K562 (cell line): ENCODE results near the gene CLTB.

Experiments
- CHD1 ChIP-seq: fragments of 200-600 bp; sonication (generic); IDR thresholded peaks from one replicate; pipeline ENCODE4 v1.6.1; 2012; ENCODE audit warnings: mild to moderate bottlenecking, moderate library complexity, low read length, inconsistent platforms
- NFYB ChIP-seq: IDR thresholded peaks from 2 replicates; pipeline ENCODE4 v1.6.1; 2011; ENCODE audit warnings: mild to moderate bottlenecking, moderate library complexity; ENCODE audit not compliant: insufficient read length; ENCODE audit errors: extremely low read depth
- POLR2A ChIP-seq: fragments of 450-650 bp; conservative IDR thresholded peaks from 2 replicates; pipeline ENCODE4 v1.6.1; 2016
- ZBTB34 ChIP-seq: fragments of 250-450 bp; sonication (Bioruptor Pico); IDR thresholded peaks from 2 replicates; pipeline ENCODE4 v1.8.0; 2021; ENCODE audit warnings: mild to moderate bottlenecking, moderate library complexity
- ZNF121 ChIP-seq: sonication (generic); formaldehyde crosslinking; conservative IDR thresholded peaks from 2 replicates; pipeline ENCODE4 v1.8.0; 2022; ENCODE audit warnings: missing genetic modification reagents
- ZNF274 ChIP-seq: IDR thresholded peaks from 2 replicates; pipeline ENCODE4 v1.6.1; 2011; ENCODE audit warnings: low read depth, mild to moderate bottlenecking, low read length, moderate library complexity, borderline replicate concordance

GRCh38 chr5:176425791-176426190 lies 9.5 kb upstream of the CLTB start:
- TF ChIP-seq ZNF274 (no peak), POLR2A (no peak), ZBTB34 (no peak), ZNF121 (CRISPR knock-in tag) (no peak), NFYB (no peak), CHD1 (no peak)
